HepG2 (cell line): ENCODE data around the gene THRB. TPM values are rescaled to one million over a fixed set of nuclear protein-coding genes. Genes with fewer than 3 reads are reported as not detected.

Source experiments
- ATAC-seq: fragments of 200-7000 bp; cut with Tn5 transposase; 3 replicates; pipeline ENCODE4 v1.9.1; 2020; ENCODE audit warnings: mild to moderate bottlenecking, moderate library complexity
- BruUV-seq: library from RNA; stranded (reverse); fragments of 400-500 nt; replicated peaks from 2 replicates; lab custom pipeline; 2021; lab: Mats Ljungman, UMichigan
- CTCF ChIA-PET: fragments of 300-600 bp; formaldehyde crosslinking; extraction: SDS; loops from one replicate; lab custom pipeline; 2021; ENCODE audit warnings: low total read pairs, inconsistent platforms, low intra/inter-chr PET ratio; lab: Yijun Ruan, JAX
- POLR2A ChIA-PET: fragments of 350-600 bp; sonication (Branson Sonifier 250); formaldehyde crosslinking; loops from one replicate; lab custom pipeline; 2020; ENCODE audit warnings: antibody characterized with exemption, inconsistent platforms; lab: Yijun Ruan, JAX
- DNase-seq: peaks from one replicate; pipeline ENCODE4 v3.0.0-alpha.2; 2015; ENCODE audit warnings: low spot score
- FAIRE-seq: peaks from 3 replicates; lab custom pipeline; 2011; peaks lifted over from hg19 to GRCh38; lab: Jason Lieb, UNC
- H2AFZ ChIP-seq: one replicate; pipeline ENCODE4 v1.6.1; 2011; ENCODE audit warnings: low read length, inconsistent platforms
- H3K27ac ChIP-seq: fragments of 300-600 bp; 3 replicates; pipeline ENCODE4 v1.8.0; 2011; ENCODE audit warnings: mixed run types, mild to moderate bottlenecking, mixed read lengths, low read length, inconsistent platforms; ENCODE audit not compliant: insufficient read depth; ENCODE audit errors: extremely low read length
- H3K27me3 ChIP-seq, 2 experiments: fragments of 200-600 bp in 1 of 2; 2 replicates in 1 of 2; 3 replicates in 1 of 2; pipeline versions ENCODE4 v1.6.0 to v1.8.0; 2011; ENCODE audit warnings: low read length in 2 of 2, mild to moderate bottlenecking in 2 of 2, moderate library complexity in 2 of 2, inconsistent platforms in 1 of 2; ENCODE audit not compliant: insufficient read depth in 2 of 2, control insufficient read depth in 1 of 2
- H3K36me3 ChIP-seq, 2 experiments: fragments of 200-600 bp in 1 of 2; replicated peaks in 1 of 2; 2 replicates in 1 of 2; 3 replicates in 1 of 2; pipeline versions ENCODE4 v1.5.1 to v1.8.0; 2011; ENCODE audit warnings: low read length in 2 of 2, inconsistent platforms in 1 of 2; ENCODE audit not compliant: insufficient read depth in 2 of 2, control insufficient read depth in 1 of 2
- H3K4me1 ChIP-seq: 2 replicates; pipeline ENCODE4 v1.5.1; 2012; ENCODE audit warnings: low read length, inconsistent platforms; ENCODE audit not compliant: insufficient read depth
- H3K4me2 ChIP-seq: 2 replicates; pipeline ENCODE4 v1.6.0; 2011; ENCODE audit warnings: low read depth, low read length, inconsistent platforms
- H3K4me3 ChIP-seq, 3 experiments: fragments of 200-600 bp in 1 of 3; sonication (generic), shearing (Covaris generic) in 1 of 3; replicated peaks in 1 of 3; 2 replicates each; pipeline ENCODE4 v1.5.1; 2011 to 2016; ENCODE audit warnings: low read length in 3 of 3, inconsistent platforms in 2 of 3, low read depth in 2 of 3, mild to moderate bottlenecking in 2 of 3, control low read depth in 1 of 3, mixed read lengths in 1 of 3; ENCODE audit not compliant: insufficient read depth in 1 of 3
- H3K79me2 ChIP-seq: one replicate; pipeline ENCODE4 v1.6.1; 2011; ENCODE audit warnings: low read length, inconsistent platforms; ENCODE audit not compliant: insufficient read depth
- H3K9ac ChIP-seq: 2 replicates; pipeline ENCODE4 v1.6.0; 2011; ENCODE audit warnings: mild to moderate bottlenecking, low read depth, low read length, inconsistent platforms; ENCODE audit not compliant: insufficient read depth
- H3K9me3 ChIP-seq: 2 replicates; pipeline ENCODE4 v1.5.1; 2012; ENCODE audit warnings: mild to moderate bottlenecking, low read length
- H4K20me1 ChIP-seq: 2 replicates; pipeline ENCODE4 v1.6.0; 2011; ENCODE audit warnings: inconsistent platforms, mild to moderate bottlenecking, low read length, moderate library complexity; ENCODE audit not compliant: insufficient read depth
- ATRX ChIP-seq: sonication (generic); formaldehyde crosslinking; IDR thresholded peaks from 2 replicates; pipeline ENCODE4 v1.4.0; 2020; ENCODE audit warnings: missing genetic modification reagents, borderline replicate concordance
- CREM ChIP-seq, 2 experiments: sonication (generic) in 1 of 2; formaldehyde crosslinking in 1 of 2; IDR thresholded peaks; 2 replicates each; pipeline versions ENCODE4 v1.4.0 to v1.6.1; 2016 to 2020; ENCODE audit warnings: antibody characterized with exemption in 1 of 2, mild to moderate bottlenecking in 1 of 2, missing genetic modification reagents in 1 of 2
- GTF3A ChIP-seq: sonication (generic); formaldehyde crosslinking; conservative IDR thresholded peaks from 2 replicates; pipeline ENCODE4 v1.4.0; 2020; ENCODE audit warnings: mild to moderate bottlenecking, missing genetic modification reagents
- KLF6 ChIP-seq: IDR thresholded peaks from 2 replicates; pipeline ENCODE4 v1.8.0; 2016; ENCODE audit warnings: missing biosample characterization, missing genetic modification reagents
- MED13 ChIP-seq: sonication (generic); formaldehyde crosslinking; IDR thresholded peaks from 2 replicates; pipeline ENCODE4 v1.5.0; 2020; ENCODE audit warnings: missing genetic modification reagents
- MZF1 ChIP-seq: sonication (generic); formaldehyde crosslinking; IDR thresholded peaks from 2 replicates; pipeline ENCODE4 v1.8.1; 2023; ENCODE audit warnings: mild to moderate bottlenecking, missing genetic modification reagents, borderline replicate concordance
- SOX5 ChIP-seq: IDR thresholded peaks from 2 replicates; pipeline ENCODE4 v1.6.1; 2016; ENCODE audit warnings: borderline replicate concordance
- SP140L ChIP-seq: sonication (generic); formaldehyde crosslinking; IDR thresholded peaks from 2 replicates; pipeline ENCODE4 v1.4.0; 2020; ENCODE audit warnings: missing genetic modification reagents, borderline replicate concordance
- TMF1 ChIP-seq: sonication (generic); formaldehyde crosslinking; IDR thresholded peaks from 2 replicates; pipeline ENCODE4 v1.8.1; 2022; ENCODE audit warnings: low read depth, missing genetic modification reagents
- ZBTB20 ChIP-seq: sonication (generic); formaldehyde crosslinking; IDR thresholded peaks from 2 replicates; pipeline ENCODE4 v1.8.1; 2023; ENCODE audit warnings: missing genetic modification reagents, low read depth, mild to moderate bottlenecking, borderline replicate concordance
- ZNF101 ChIP-seq: sonication (generic); formaldehyde crosslinking; IDR thresholded peaks from 2 replicates; pipeline ENCODE4 v1.4.0; 2020; ENCODE audit warnings: mild to moderate bottlenecking, low read depth, missing genetic modification reagents, borderline replicate concordance
- ZNF136 ChIP-seq: sonication (generic); formaldehyde crosslinking; IDR thresholded peaks from 2 replicates; pipeline ENCODE4 v1.8.1; 2022; ENCODE audit warnings: low read depth, mild to moderate bottlenecking, moderate library complexity, missing genetic modification reagents
- ZNF777 ChIP-seq: sonication (generic); formaldehyde crosslinking; IDR thresholded peaks from 2 replicates; pipeline ENCODE4 v1.4.0; 2020; ENCODE audit warnings: missing genetic modification reagents
- ZNF839 ChIP-seq: sonication (generic); formaldehyde crosslinking; IDR thresholded peaks from 2 replicates; pipeline ENCODE4 v1.4.0; 2020; ENCODE audit warnings: missing genetic modification reagents, mild to moderate bottlenecking, borderline replicate concordance
- WGBS: methylation state at CpG from one replicate; pipeline ENCODE4 v1.1.6; 2017; ENCODE audit warnings: low lambda C conversion rate; 5-methylcytosine and 5-hydroxymethylcytosine counted together
- in situ Hi-C: cut with HindIII; loops from 2 replicates; pipeline ENCODE4 v1.10.0; 2017; ENCODE audit warnings: low pct_unique_long_range_greater_than_20kb; ENCODE audit not compliant: extremely low pct_ligation_motif_present
- intact Hi-C: fragments of 100-400 bp; cut with micrococcal nuclease; formaldehyde crosslinking; loops from one replicate; pipeline ENCODE4 v1.10.0; 2022; ENCODE audit not compliant: unreplicated experiment
- polyA plus RNA-seq, 8 experiments: library from polyadenylated mRNA; depleted of rRNA in 3 of 8; stranded (reverse) in 7 of 8; unstranded in 1 of 8; fragments of >200 nt; fragmentation: Illumina TruSeq in 4 of 8; extraction: Trizol in 4 of 8; gene quantifications; 2 replicates each; pipeline versions ENCODE4 v1.2.1 to v1.2.3, GENCODE V29; 2011 to 2016; ENCODE audit warnings: low read depth in 4 of 8, missing spikeins in 1 of 8, mixed read lengths in 1 of 8; ENCODE audit not compliant: insufficient read depth in 1 of 8
- total RNA-seq, 5 experiments: library from RNA; depleted of rRNA; stranded (reverse); fragments of >200 nt; fragmentation: Illumina TruSeq; extraction: Trizol; gene quantifications; 2 replicates each; pipeline ENCODE4 v1.2.3, GENCODE V29; 2016; ENCODE audit warnings: low read depth in 1 of 5
- TF ChIP-seq, protein P1 (sequence below): sonication (generic); formaldehyde crosslinking; IDR thresholded peaks from 2 replicates; pipeline ENCODE4 v1.4.0; 2020; ENCODE audit warnings: low read depth, mild to moderate bottlenecking, missing genetic modification reagents

Gene THRB
- total and polyA plus RNA-seq, 2 of the 13 experiments (the other 11 are each of a cell fraction or from before 2014, with no cell fraction given) = 4.7 to 22.7 TPM

DNA sequence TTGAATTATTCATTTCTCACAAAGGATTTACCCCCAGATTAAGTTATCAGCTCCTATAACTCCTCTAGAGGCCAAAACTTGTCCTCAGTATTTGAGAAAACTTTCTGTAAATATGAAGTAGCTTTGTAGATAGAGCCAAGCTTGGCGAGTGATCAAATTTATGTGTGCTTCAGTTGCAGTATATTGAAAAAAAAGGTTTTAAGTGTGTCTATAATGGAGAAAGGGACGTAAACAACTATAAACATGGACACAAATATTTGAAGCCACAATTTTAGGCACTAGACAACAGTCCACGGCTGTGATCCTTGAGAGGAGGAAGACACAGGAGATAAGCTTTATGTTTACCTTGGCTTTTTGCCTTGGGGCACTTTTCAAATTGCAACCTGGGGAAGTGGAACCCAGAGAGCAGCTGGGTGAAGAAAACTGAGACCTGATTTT lies 118.7 kb downstream of the THRB start (continued):
- TF ChIP-seq ZBTB20 (CRISPR knock-in tag) (no peak), SP140L (CRISPR knock-in tag) (no peak), KLF6 (CRISPR knock-in tag) (no peak), MZF1 (no peak), ATRX (CRISPR knock-in tag) (no peak), TMF1 (CRISPR knock-in tag) (no peak), GTF3A (CRISPR knock-in tag) (no peak), ZNF839 (CRISPR knock-in tag) (no peak), ZNF136 (no peak), ZNF101 (CRISPR knock-in tag) (no peak)
- TF ChIP-seq, protein P1, sequence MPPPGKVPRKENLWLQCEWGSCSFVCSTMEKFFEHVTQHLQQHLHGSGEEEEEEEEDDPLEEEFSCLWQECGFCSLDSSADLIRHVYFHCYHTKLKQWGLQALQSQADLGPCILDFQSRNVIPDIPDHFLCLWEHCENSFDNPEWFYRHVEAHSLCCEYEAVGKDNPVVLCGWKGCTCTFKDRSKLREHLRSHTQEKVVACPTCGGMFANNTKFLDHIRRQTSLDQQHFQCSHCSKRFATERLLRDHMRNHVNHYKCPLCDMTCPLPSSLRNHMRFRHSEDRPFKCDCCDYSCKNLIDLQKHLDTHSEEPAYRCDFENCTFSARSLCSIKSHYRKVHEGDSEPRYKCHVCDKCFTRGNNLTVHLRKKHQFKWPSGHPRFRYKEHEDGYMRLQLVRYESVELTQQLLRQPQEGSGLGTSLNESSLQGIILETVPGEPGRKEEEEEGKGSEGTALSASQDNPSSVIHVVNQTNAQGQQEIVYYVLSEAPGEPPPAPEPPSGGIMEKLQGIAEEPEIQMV (CRISPR knock-in tag) = no peak

DNA sequence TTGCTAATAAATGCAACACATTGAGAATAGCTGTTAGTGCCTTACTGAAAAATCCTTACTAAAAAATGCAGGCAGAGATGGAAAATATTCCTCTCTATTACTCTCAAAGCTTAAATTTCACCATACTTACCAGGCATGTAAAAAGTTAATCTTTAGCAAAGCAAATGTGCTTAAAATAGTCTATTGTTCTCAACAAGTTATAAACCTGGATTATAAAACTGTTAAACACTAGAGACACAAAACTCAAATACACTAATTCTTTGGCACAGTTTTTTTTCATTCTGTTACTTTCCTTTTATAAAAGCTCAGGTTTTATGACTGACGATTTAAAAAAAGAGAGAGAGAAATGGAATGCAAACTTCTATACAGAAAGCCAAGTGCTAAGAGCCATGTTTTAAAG lies 119.8 kb downstream of the THRB start:
- Histone ChIP-seq H4K20me1 (no peaks in the 10 kb centered on the region), H3K36me3 (no peaks in the 10 kb centered on the region), H3K9me3 (no peaks in the 10 kb centered on the region), H3K4me3 (no peak overlapping the region; a peak in 1 of 6 replicates), H3K27ac (peak overlapping the region; percentile 80)
- intact Hi-C loops = loop anchor here (10.0 kb wide), 1 partner anchor 110 kb away; no protein-coding TSS in a partner anchor
- DNase-seq (no peak), ATAC-seq (no peak)
- POLR2A ChIA-PET = interaction anchor here (2.3 to 3.1 kb wide), 2 partner anchors 76 to 121 kb away, joined by 15 to 20 read pairs; partner anchors contain the start of gene THRB
- peak; percentile 19; the same call in 1 of the 2 replicates for TF ChIP-seq SOX5 (CRISPR knock-in tag)
- no peak for TF ChIP-seq CREM (IDR thresholded peaks at IDR 0.05)
- TF ChIP-seq CREM (CRISPR knock-in tag; IDR thresholded peaks at IDR 0.05) = no peak
- no peak for TF ChIP-seq MED13 (CRISPR knock-in tag)
- no peak for TF ChIP-seq ZNF777
- TF ChIP-seq, all 625 proteins: peak for 1
- no TSS peak for BruUV-seq
- Histone ChIP-seq H3K9ac (no peak overlapping the region), H3K79me2 (peaks cover 10% of the 10 kb centered on the region), H3K4me2 (peak overlapping the region; percentile 55), H3K27me3 (no peaks in the 10 kb centered on the region), H3K4me1 (peaks cover 61% of the 10 kb centered on the region), H2AFZ (no peak overlapping the region)
- WGBS = 36% methylated on average over 1 of the region's 1 CpG
- in situ Hi-C loops = no loop called here
- CTCF ChIA-PET = no interaction called here
- FAIRE-seq = no peak
